ENCODE results near the gene ZNF629. TPM values are rescaled to one million over a fixed set of nuclear protein-coding genes. Genes with fewer than 3 reads are reported as not detected.

The ZNF629 gene
- total RNA-seq, 2 experiments from 2014 or later: 1.0 to 2.5 TPM

DNA sequence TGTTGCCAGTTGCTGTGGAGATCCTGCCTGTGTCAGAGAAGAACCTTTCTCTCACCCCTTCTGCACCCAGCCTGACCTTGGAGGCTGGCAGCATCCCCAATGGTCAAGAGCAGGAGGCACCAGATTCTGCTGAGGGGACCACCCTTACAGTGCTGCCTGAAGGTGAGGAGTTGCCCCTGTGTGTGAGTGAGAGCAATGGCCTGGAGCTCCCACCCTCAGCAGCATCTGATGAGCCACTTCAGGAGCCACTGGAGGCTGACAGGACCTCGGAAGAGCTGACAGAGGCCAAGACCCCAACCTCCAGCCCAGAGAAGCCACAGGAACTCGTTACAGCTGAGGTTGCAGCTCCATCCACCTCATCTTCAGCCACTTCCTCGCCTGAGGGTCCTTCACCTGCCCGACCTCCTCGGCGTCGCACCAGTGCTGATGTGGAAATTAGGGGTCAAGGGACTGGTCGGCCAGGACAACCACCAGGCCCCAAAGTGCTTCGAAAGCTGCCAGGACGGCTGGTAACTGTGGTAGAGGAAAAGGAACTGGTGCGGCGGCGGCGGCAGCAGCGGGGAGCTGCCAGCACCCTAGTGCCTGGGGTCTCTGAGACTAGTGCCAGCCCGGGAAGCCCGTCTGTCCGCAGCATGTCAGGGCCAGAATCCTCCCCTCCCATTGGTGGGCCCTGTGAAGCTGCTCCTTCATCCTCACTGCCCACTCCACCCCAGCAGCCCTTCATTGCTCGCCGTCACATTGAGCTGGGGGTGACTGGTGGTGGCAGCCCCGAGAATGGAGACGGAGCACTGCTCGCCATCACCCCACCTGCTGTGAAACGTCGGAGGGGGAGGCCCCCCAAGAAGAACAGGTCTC lies 49.0 kb downstream of the ZNF629 start:
- Histone ChIP-seq H3K4me3 (ENCODE audit: low read depth, low read length, poor library complexity, severe bottlenecking) (no peak overlapping the region), H3K79me2 (ENCODE audit: insufficient read depth, low read depth, low read length) (no peaks in the 10 kb centered on the region), H3K4me1 (ENCODE audit: insufficient read depth, low read length, poor library complexity, severe bottlenecking) (no peaks in the 10 kb centered on the region), H3K27ac (ENCODE audit: low read depth, low read length, poor library complexity, severe bottlenecking) (no peak overlapping the region), H3K9me2 (ENCODE audit: insufficient read depth, low read length) (no peaks in the 10 kb centered on the region), H3K9me3 (ENCODE audit: low read length) (no peaks in the 10 kb centered on the region), H3K36me3 (ENCODE audit: insufficient read depth, low read length) (peaks cover 93% of the 10 kb centered on the region), H4K20me1 (ENCODE audit: insufficient read depth, low read length) (no peaks in the 10 kb centered on the region), H2AFZ (ENCODE audit: low read length) (no peak overlapping the region), H3K4me2 (ENCODE audit: low read length) (no peak overlapping the region)
- ChIA-PET CTCF (ENCODE audit: unreplicated experiment) (no interaction called here), POLR2A (no interaction called here)
- intact Hi-C loops (cut with micrococcal nuclease; ENCODE audit: unreplicated experiment): no loop called here
- TF ChIP-seq EZH2phosphoT487 (IDR thresholded peaks at IDR 0.05; ENCODE audit: borderline replicate concordance, low read depth, low read length): no peak
- TF ChIP-seq, protein P1, sequence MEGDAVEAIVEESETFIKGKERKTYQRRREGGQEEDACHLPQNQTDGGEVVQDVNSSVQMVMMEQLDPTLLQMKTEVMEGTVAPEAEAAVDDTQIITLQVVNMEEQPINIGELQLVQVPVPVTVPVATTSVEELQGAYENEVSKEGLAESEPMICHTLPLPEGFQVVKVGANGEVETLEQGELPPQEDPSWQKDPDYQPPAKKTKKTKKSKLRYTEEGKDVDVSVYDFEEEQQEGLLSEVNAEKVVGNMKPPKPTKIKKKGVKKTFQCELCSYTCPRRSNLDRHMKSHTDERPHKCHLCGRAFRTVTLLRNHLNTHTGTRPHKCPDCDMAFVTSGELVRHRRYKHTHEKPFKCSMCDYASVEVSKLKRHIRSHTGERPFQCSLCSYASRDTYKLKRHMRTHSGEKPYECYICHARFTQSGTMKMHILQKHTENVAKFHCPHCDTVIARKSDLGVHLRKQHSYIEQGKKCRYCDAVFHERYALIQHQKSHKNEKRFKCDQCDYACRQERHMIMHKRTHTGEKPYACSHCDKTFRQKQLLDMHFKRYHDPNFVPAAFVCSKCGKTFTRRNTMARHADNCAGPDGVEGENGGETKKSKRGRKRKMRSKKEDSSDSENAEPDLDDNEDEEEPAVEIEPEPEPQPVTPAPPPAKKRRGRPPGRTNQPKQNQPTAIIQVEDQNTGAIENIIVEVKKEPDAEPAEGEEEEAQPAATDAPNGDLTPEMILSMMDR (conservative IDR thresholded peaks at IDR 0.05; ENCODE audit: low read length): no peak
- TSS peak; percentile 51 for BruUV-seq (replicated peaks)
- DNase-seq (ENCODE audit: low spot score): no peak

- Histone ChIP-seq H3K4me3 (ENCODE audit: low read depth, low read length, poor library complexity, severe bottlenecking) (no peak overlapping the region), H3K9me2 (ENCODE audit: insufficient read depth, low read length) (no peaks in the 10 kb centered on the region), H3K36me3 (ENCODE audit: insufficient read depth, low read length) (peaks cover 98% of the 10 kb centered on the region), H3K4me1 (ENCODE audit: insufficient read depth, low read length, poor library complexity, severe bottlenecking) (no peaks in the 10 kb centered on the region), H3K9me3 (ENCODE audit: low read length) (no peaks in the 10 kb centered on the region), H3K79me2 (ENCODE audit: insufficient read depth, low read depth, low read length) (no peaks in the 10 kb centered on the region), H4K20me1 (ENCODE audit: insufficient read depth, low read length) (no peaks in the 10 kb centered on the region), H2AFZ (ENCODE audit: low read length) (no peak overlapping the region), H3K4me2 (ENCODE audit: low read length) (no peak overlapping the region), H3K27ac (ENCODE audit: low read depth, low read length, poor library complexity, severe bottlenecking) (no peak overlapping the region)
- no peak for DNase-seq (ENCODE audit: low spot score)
- ChIA-PET CTCF (ENCODE audit: unreplicated experiment) (no interaction called here), POLR2A (no interaction called here)
- BruUV-seq (replicated peaks): no TSS peak
- no peak for TF ChIP-seq EZH2phosphoT487 (IDR thresholded peaks at IDR 0.05; ENCODE audit: borderline replicate concordance, low read depth, low read length)
- TF ChIP-seq, protein P1 (conservative IDR thresholded peaks at IDR 0.05; ENCODE audit: low read length): no peak
- intact Hi-C loops (cut with micrococcal nuclease; ENCODE audit: unreplicated experiment): no loop called here
Observed at GRCh38 chr16:30736995-30737793, 49.8 kb downstream of the ZNF629 start.

Data from OCI-LY7 (cell line).